Fibroblast of mammary gland (primary cell): Measurements from ENCODE around the gene CXCR5.
"Not testable (repeated sequence)": the region's sequence is repeated elsewhere in the genome, so short reads cannot be mapped to it uniquely, and the experiment has no call there.

Source experiments
- DNase-seq: peaks from one replicate; pipeline ENCODE4 v3.0.0-alpha.2; 2010; ENCODE audit warnings: low read depth
- H3K4me3 ChIP-seq: 2 replicates; pipeline ENCODE4 v1.5.1; 2011; ENCODE audit warnings: low read depth, mild to moderate bottlenecking, low read length, moderate library complexity; ENCODE audit not compliant: control insufficient read depth
- CTCF ChIP-seq: conservative IDR thresholded peaks from 2 replicates; pipeline ENCODE4 v1.5.1; 2011; ENCODE audit warnings: low read depth, low read length, inconsistent platforms; ENCODE audit not compliant: control insufficient read depth, insufficient read depth

The CXCR5 gene

GRCh38 chr11:118883368-118884071 lies at the start of gene CXCR5:
TSS of gene CXCR5 (plus strand) at chr11:118883892. CDS start at chr11:118883942, 50 bp downstream.
- no peak for DNase-seq
- no peak for TF ChIP-seq CTCF
- no peak within 1 kb of the TSS for H3K4me3 ChIP-seq

- no peak overlapping the region for H3K4me3 ChIP-seq
These were observed 49.2 kb upstream of the CXCR5 start for GRCh38 chr11:118834427-118835028.

GRCh38 chr11:118837868-118838267 lies 45.8 kb upstream of the CXCR5 start:
- no peak for TF ChIP-seq CTCF
- no peak for DNase-seq
- H3K4me3 ChIP-seq: no peak overlapping the region

More at GRCh38 chr11:118834427-118835028, 49.2 kb upstream of the CXCR5 start:
- TF ChIP-seq CTCF: no peak
- DNase-seq: peak; percentile 12

- no peak for TF ChIP-seq CTCF
- H3K4me3 ChIP-seq: no peak overlapping the region
- DNase-seq: no peak
These were observed 44.7 kb upstream of the CXCR5 start for GRCh38 chr11:118838905-118839553.

GRCh38 chr11:118841469-118842242 lies 42.0 kb upstream of the CXCR5 start:
- DNase-seq: no peak
- no peak overlapping the region for H3K4me3 ChIP-seq

GRCh38 chr11:118842369-118842768 lies 41.3 kb upstream of the CXCR5 start:
- H3K4me3 ChIP-seq: no peak overlapping the region
- peak; percentile 40 for DNase-seq
- TF ChIP-seq CTCF: no peak

More at GRCh38 chr11:118841469-118842242, 42.0 kb upstream of the CXCR5 start:
- no peak for TF ChIP-seq CTCF

GRCh38 chr11:118842843-118843242 lies 40.8 kb upstream of the CXCR5 start:
- H3K4me3 ChIP-seq, DNase-seq: not testable (repeated sequence)
